H1 (cell line): ENCODE results near the gene TAGLN3. TPM values are rescaled to one million over a fixed set of nuclear protein-coding genes. Genes with fewer than 3 reads are reported as not detected.

Experiments used
- ASH2L ChIP-seq: fragments of 200-600, 300-600 bp; sonication (generic); IDR thresholded peaks from one replicate; pipeline ENCODE4 v1.7.1; 2017; ENCODE audit warnings: low read length
- EGR1 ChIP-seq: IDR thresholded peaks from 2 replicates; pipeline ENCODE4 v1.6.1; 2011; ENCODE audit warnings: low read depth, low read length, borderline replicate concordance
- FOSL1 ChIP-seq: IDR thresholded peaks from 2 replicates; pipeline ENCODE4 v1.6.1; 2011; ENCODE audit warnings: mild to moderate bottlenecking, low read depth, low read length, moderate library complexity; ENCODE audit not compliant: insufficient read depth
- GABPA ChIP-seq: IDR thresholded peaks from 2 replicates; pipeline ENCODE4 v1.6.1; 2011; ENCODE audit warnings: mild to moderate bottlenecking, low read length, moderate library complexity, borderline replicate concordance; ENCODE audit not compliant: insufficient read depth
- KDM4A ChIP-seq: IDR thresholded peaks from one replicate; pipeline ENCODE4 v1.7.1; 2012; ENCODE audit warnings: low read depth, mild to moderate bottlenecking, moderate library complexity, low read length, inconsistent platforms; ENCODE audit not compliant: severe bottlenecking
- KDM5A ChIP-seq: fragments of 200-600 bp; IDR thresholded peaks from 2 replicates; pipeline ENCODE4 v1.7.1; 2012; ENCODE audit warnings: mild to moderate bottlenecking, low read length, inconsistent platforms, mixed read lengths
- PHF8 ChIP-seq: fragments of 200-600 bp; sonication (generic); conservative IDR thresholded peaks from 2 replicates; pipeline ENCODE4 v1.7.1; 2012; ENCODE audit warnings: low read depth, mild to moderate bottlenecking, inconsistent platforms, low read length, moderate library complexity
- POLR2A ChIP-seq, 2 experiments: IDR thresholded peaks; 1 replicate in 1 of 2; 2 replicates in 1 of 2; pipeline ENCODE4 v1.6.1; 2011; ENCODE audit warnings: low read depth in 2 of 2, low read length in 2 of 2, mild to moderate bottlenecking in 2 of 2; ENCODE audit errors: control extremely low read depth in 1 of 2
- RNF2 ChIP-seq: fragments of 200-900, 300-1000 bp; sonication (generic); IDR thresholded peaks from 2 replicates; pipeline ENCODE4 v1.7.1; 2016; ENCODE audit warnings: borderline replicate concordance, low read depth, mild to moderate bottlenecking, antibody characterized with exemption, low read length; ENCODE audit not compliant: poor library complexity, severe bottlenecking; ENCODE audit errors: missing control alignments
- RXRA ChIP-seq: IDR thresholded peaks from 2 replicates; pipeline ENCODE4 v1.6.1; 2011; ENCODE audit warnings: low read depth, mild to moderate bottlenecking, low read length, moderate library complexity; ENCODE audit not compliant: insufficient read depth
- YY1 ChIP-seq: IDR thresholded peaks from 2 replicates; pipeline ENCODE4 v1.6.1; 2011; ENCODE audit warnings: low read depth, mild to moderate bottlenecking, low read length
- polyA plus RNA-seq, 7 experiments: library from polyadenylated mRNA; depleted of rRNA in 3 of 7; stranded (reverse) in 5 of 7; unstranded in 2 of 7; fragments of >200 nt in 5 of 7; fragments of 200-250 nt in 2 of 7; gene quantifications; 1 replicate in 5 of 7; 2 replicates in 1 of 7; 4 replicates in 1 of 7; pipeline versions ENCODE4 v1.2.1 to v1.2.3, GENCODE V29; 2011 to 2013; ENCODE audit warnings: missing spikeins in 2 of 7, mixed read lengths in 2 of 7
- total RNA-seq: library from RNA; stranded (reverse); fragmentation: NEBNext Ultra II Directional; extraction: Animal tissue kit (Norgen Biotek cat#: 25700); gene quantifications from 2 replicates; pipeline ENCODE4 v1.2.1, GENCODE V29; 2021
- TF ChIP-seq, protein P1 (sequence below), 3 experiments: IDR thresholded peaks; 1 replicate in 2 of 3; 2 replicates in 1 of 3; pipeline versions ENCODE4 v1.5.1 to v1.6.1; 2011; ENCODE audit warnings: low read length in 3 of 3, mild to moderate bottlenecking in 3 of 3, inconsistent platforms in 2 of 3, low read depth in 1 of 3, moderate library complexity in 1 of 3; ENCODE audit not compliant: insufficient read depth in 1 of 3; ENCODE audit errors: control extremely low read depth in 1 of 3

Gene TAGLN3
- total and polyA plus RNA-seq, 2 of the 8 experiments (the other 6 are each of a cell fraction or from before 2014, with no cell fraction given): 6.3 to 7.5 TPM

DNA sequence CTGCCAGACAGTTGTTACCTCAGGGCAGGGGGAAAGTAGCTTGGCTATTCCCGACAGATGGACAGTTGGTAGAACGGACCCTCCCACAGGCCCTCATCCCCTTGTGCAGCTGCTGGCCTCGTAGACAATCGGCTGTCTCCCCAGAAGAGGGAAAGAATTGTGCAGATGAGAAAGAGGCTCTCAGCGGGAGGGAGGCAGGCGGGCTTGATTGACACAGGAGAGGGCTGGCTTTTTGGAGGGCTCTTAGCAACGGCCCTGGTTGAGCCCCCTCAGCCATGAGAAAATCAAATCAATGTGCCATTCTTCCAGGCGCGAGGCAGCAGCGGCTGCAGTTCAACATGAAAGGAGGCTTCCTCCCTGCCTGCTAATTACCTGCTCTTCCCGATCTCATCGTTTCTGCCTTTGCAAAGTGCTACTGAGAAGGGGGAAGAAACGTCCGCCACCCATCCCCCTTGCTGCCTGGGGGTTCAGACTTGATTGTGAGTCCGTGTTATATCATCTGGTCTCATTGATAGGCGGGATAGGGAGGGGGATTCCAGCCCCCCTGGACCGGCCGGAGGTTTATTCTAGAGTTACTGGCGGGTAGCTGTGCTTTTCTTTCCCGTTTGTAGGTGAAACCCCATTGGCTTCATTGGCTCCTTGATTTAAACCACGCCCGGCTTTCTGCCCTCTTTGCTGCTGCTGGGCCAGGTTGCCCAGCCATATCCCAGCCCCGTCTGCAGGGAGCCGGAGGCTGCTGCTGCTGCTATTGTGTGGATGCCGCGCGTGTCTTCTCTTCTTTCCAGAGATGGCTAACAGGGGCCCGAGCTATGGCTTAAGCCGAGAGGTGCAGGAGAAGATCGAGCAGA lies at the start of gene TAGLN3 (continued):
- TF ChIP-seq FOSL1 (no peak), POLR2A (IDR thresholded peaks at IDR 0.05; ENCODE audit: control extremely low read depth in 1 of 2, low read depth in 2 of 2, low read length in 2 of 2) (peak in 1 of 2 experiments; percentile 31; a peak in 2 of 3 replicates), KDM5A (no peak), ASH2L (peak; percentile 86), KDM4A (peak; percentile 92), PHF8 (peak; percentile 53), GABPA (no peak), YY1 (no peak; the same call in 1 of the 2 replicates), RXRA (no peak), EGR1 (no peak), RNF2 (peak; percentile 7)
- TF ChIP-seq, protein P1, sequence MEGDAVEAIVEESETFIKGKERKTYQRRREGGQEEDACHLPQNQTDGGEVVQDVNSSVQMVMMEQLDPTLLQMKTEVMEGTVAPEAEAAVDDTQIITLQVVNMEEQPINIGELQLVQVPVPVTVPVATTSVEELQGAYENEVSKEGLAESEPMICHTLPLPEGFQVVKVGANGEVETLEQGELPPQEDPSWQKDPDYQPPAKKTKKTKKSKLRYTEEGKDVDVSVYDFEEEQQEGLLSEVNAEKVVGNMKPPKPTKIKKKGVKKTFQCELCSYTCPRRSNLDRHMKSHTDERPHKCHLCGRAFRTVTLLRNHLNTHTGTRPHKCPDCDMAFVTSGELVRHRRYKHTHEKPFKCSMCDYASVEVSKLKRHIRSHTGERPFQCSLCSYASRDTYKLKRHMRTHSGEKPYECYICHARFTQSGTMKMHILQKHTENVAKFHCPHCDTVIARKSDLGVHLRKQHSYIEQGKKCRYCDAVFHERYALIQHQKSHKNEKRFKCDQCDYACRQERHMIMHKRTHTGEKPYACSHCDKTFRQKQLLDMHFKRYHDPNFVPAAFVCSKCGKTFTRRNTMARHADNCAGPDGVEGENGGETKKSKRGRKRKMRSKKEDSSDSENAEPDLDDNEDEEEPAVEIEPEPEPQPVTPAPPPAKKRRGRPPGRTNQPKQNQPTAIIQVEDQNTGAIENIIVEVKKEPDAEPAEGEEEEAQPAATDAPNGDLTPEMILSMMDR (IDR thresholded peaks at IDR 0.05; ENCODE audit: control extremely low read depth in 1 of 3, insufficient read depth in 1 of 3, low read depth in 1 of 3, low read length in 3 of 3): no peak
- TF ChIP-seq, all 59 proteins: peak for 9
